CD1c-positive myeloid dendritic cell (primary cell): ENCODE measurements around the gene LDLRAD4.

Experiments used
- DNase-seq: peaks from one replicate; pipeline ENCODE4 v3.0.0-alpha.2; 2016; ENCODE audit errors: extremely low spot score

The LDLRAD4 gene

GRCh38 chr18:13229001-13229671 lies 10.6 kb downstream of the LDLRAD4 start:
- no peak for DNase-seq

- no peak for DNase-seq
These were observed 12.6 kb downstream of the LDLRAD4 start for GRCh38 chr18:13231151-13231550.

GRCh38 chr18:13232086-13232917 lies 13.7 kb downstream of the LDLRAD4 start:
- DNase-seq: no peak

- no peak for DNase-seq
These were observed 14.6 kb downstream of the LDLRAD4 start for GRCh38 chr18:13232971-13233786.

- no peak for DNase-seq
These were observed 15.5 kb downstream of the LDLRAD4 start for GRCh38 chr18:13233787-13234783.

- DNase-seq: no peak
These were observed 16.9 kb downstream of the LDLRAD4 start for GRCh38 chr18:13235421-13235831.

GRCh38 chr18:13235981-13236380 lies 17.4 kb downstream of the LDLRAD4 start:
- no peak for DNase-seq

- DNase-seq: no peak
These were observed 17.9 kb downstream of the LDLRAD4 start for GRCh38 chr18:13236411-13236810.

- DNase-seq: no peak
These were observed 18.5 kb downstream of the LDLRAD4 start for GRCh38 chr18:13237073-13237472.

- DNase-seq: no peak
These were observed 19.1 kb downstream of the LDLRAD4 start for GRCh38 chr18:13237641-13238040.

GRCh38 chr18:13239171-13239956 lies 20.8 kb downstream of the LDLRAD4 start:
- no peak for DNase-seq

- no peak for DNase-seq
These were observed 21.6 kb downstream of the LDLRAD4 start for GRCh38 chr18:13240060-13240725.

- DNase-seq: no peak
These were observed 22.7 kb downstream of the LDLRAD4 start for GRCh38 chr18:13241083-13241892.

GRCh38 chr18:13241893-13242175 lies 23.3 kb downstream of the LDLRAD4 start:
- DNase-seq: no peak

- no peak for DNase-seq
These were observed 24.2 kb downstream of the LDLRAD4 start for GRCh38 chr18:13242797-13243196.

- DNase-seq: no peak
These were observed 24.8 kb downstream of the LDLRAD4 start for GRCh38 chr18:13243363-13243762.

GRCh38 chr18:13244135-13244534 lies 25.6 kb downstream of the LDLRAD4 start:
- DNase-seq: no peak

- no peak for DNase-seq
These were observed 27.0 kb downstream of the LDLRAD4 start for GRCh38 chr18:13245481-13246000.

- no peak for DNase-seq
These were observed 27.6 kb downstream of the LDLRAD4 start for GRCh38 chr18:13246121-13246520.
